HepG2 (cell line): ENCODE results near the gene PRR11.
"Not testable (repeated sequence)": the region's sequence is repeated elsewhere in the genome, so short reads cannot be mapped to it uniquely, and the experiment has no call there.

Experiments
- ELK4 ChIP-seq: sonication (generic); formaldehyde crosslinking; IDR thresholded peaks from 2 replicates; pipeline ENCODE4 v1.9.0; 2021; ENCODE audit warnings: missing genetic modification reagents, borderline replicate concordance
- FIP1L1 ChIP-seq: fragments of 200-400 bp; formaldehyde crosslinking; IDR thresholded peaks from 2 replicates; pipeline ENCODE4 v1.6.1; 2018; ENCODE audit warnings: low read depth, mild to moderate bottlenecking, low read length, moderate library complexity, borderline replicate concordance; ENCODE audit not compliant: insufficient read depth
- HMG20A ChIP-seq: IDR thresholded peaks from 2 replicates; pipeline ENCODE4 v1.6.1; 2016; ENCODE audit warnings: borderline replicate concordance
- POLR2A ChIP-seq, 2 experiments: IDR thresholded peaks; 2 replicates each; pipeline ENCODE4 v1.6.1; 2011; ENCODE audit warnings: low read depth in 2 of 2, low read length in 2 of 2, mild to moderate bottlenecking in 1 of 2, moderate library complexity in 1 of 2; ENCODE audit not compliant: insufficient read depth in 1 of 2
- SIX1 ChIP-seq: sonication (generic); formaldehyde crosslinking; IDR thresholded peaks from 2 replicates; pipeline ENCODE4 v1.4.0; 2020; ENCODE audit warnings: missing genetic modification reagents, borderline replicate concordance
- SMC3 ChIP-seq: IDR thresholded peaks from 2 replicates; pipeline ENCODE4 v1.6.1; 2011; ENCODE audit warnings: low read length, improper control_type of control experiment
- TAF1 ChIP-seq: sonication (generic); formaldehyde crosslinking; IDR thresholded peaks from 2 replicates; pipeline ENCODE4 v1.4.0; 2020; ENCODE audit warnings: missing genetic modification reagents
- ZBTB3 ChIP-seq: sonication (generic); formaldehyde crosslinking; IDR thresholded peaks from 2 replicates; pipeline ENCODE4 v1.4.0; 2020; ENCODE audit warnings: low read depth, mild to moderate bottlenecking, moderate library complexity, missing genetic modification reagents, borderline replicate concordance
- ZNF589 ChIP-seq: sonication (generic); formaldehyde crosslinking; conservative IDR thresholded peaks from 2 replicates; pipeline ENCODE4 v1.8.0; 2022; ENCODE audit warnings: mild to moderate bottlenecking, moderate library complexity, missing genetic modification reagents
- ZNF724P ChIP-seq: sonication (generic); formaldehyde crosslinking; IDR thresholded peaks from 2 replicates; pipeline ENCODE4 v1.8.0; 2022; ENCODE audit warnings: missing genetic modification reagents, borderline replicate concordance
- ZNF850 ChIP-seq: sonication (generic); formaldehyde crosslinking; conservative IDR thresholded peaks from 2 replicates; pipeline ENCODE4 v1.9.0; 2021; ENCODE audit warnings: mild to moderate bottlenecking, missing genetic modification reagents
- TF ChIP-seq, protein P1 (sequence below): sonication (generic); formaldehyde crosslinking; IDR thresholded peaks from 2 replicates; pipeline ENCODE4 v1.5.0; 2020; ENCODE audit warnings: mild to moderate bottlenecking, missing genetic modification reagents, moderate library complexity
- TF ChIP-seq, protein P2 (sequence below): sonication (generic); formaldehyde crosslinking; IDR thresholded peaks from one replicate; pipeline ENCODE4 v1.5.1; 2020; ENCODE audit warnings: mild to moderate bottlenecking, missing genetic modification reagents; ENCODE audit errors: not compliant biosample characterization

GRCh38 chr17:59138339-59138738 is 17.2 kb upstream of the PRR11 start:
- not testable (repeated sequence) for TF ChIP-seq POLR2A (IDR thresholded peaks at IDR 0.05; ENCODE audit: insufficient read depth in 1 of 2, low read depth in 2 of 2, low read length in 2 of 2); ZNF850 (CRISPR knock-in tag); ZBTB3 (CRISPR knock-in tag); HMG20A (CRISPR knock-in tag); SMC3; ZNF589 (CRISPR knock-in tag); ZNF724P (CRISPR knock-in tag); TAF1 (CRISPR knock-in tag); SIX1 (CRISPR knock-in tag); ELK4; FIP1L1
- TF ChIP-seq, protein P1, sequence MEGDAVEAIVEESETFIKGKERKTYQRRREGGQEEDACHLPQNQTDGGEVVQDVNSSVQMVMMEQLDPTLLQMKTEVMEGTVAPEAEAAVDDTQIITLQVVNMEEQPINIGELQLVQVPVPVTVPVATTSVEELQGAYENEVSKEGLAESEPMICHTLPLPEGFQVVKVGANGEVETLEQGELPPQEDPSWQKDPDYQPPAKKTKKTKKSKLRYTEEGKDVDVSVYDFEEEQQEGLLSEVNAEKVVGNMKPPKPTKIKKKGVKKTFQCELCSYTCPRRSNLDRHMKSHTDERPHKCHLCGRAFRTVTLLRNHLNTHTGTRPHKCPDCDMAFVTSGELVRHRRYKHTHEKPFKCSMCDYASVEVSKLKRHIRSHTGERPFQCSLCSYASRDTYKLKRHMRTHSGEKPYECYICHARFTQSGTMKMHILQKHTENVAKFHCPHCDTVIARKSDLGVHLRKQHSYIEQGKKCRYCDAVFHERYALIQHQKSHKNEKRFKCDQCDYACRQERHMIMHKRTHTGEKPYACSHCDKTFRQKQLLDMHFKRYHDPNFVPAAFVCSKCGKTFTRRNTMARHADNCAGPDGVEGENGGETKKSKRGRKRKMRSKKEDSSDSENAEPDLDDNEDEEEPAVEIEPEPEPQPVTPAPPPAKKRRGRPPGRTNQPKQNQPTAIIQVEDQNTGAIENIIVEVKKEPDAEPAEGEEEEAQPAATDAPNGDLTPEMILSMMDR: not testable (repeated sequence)
- TF ChIP-seq, protein P2, sequence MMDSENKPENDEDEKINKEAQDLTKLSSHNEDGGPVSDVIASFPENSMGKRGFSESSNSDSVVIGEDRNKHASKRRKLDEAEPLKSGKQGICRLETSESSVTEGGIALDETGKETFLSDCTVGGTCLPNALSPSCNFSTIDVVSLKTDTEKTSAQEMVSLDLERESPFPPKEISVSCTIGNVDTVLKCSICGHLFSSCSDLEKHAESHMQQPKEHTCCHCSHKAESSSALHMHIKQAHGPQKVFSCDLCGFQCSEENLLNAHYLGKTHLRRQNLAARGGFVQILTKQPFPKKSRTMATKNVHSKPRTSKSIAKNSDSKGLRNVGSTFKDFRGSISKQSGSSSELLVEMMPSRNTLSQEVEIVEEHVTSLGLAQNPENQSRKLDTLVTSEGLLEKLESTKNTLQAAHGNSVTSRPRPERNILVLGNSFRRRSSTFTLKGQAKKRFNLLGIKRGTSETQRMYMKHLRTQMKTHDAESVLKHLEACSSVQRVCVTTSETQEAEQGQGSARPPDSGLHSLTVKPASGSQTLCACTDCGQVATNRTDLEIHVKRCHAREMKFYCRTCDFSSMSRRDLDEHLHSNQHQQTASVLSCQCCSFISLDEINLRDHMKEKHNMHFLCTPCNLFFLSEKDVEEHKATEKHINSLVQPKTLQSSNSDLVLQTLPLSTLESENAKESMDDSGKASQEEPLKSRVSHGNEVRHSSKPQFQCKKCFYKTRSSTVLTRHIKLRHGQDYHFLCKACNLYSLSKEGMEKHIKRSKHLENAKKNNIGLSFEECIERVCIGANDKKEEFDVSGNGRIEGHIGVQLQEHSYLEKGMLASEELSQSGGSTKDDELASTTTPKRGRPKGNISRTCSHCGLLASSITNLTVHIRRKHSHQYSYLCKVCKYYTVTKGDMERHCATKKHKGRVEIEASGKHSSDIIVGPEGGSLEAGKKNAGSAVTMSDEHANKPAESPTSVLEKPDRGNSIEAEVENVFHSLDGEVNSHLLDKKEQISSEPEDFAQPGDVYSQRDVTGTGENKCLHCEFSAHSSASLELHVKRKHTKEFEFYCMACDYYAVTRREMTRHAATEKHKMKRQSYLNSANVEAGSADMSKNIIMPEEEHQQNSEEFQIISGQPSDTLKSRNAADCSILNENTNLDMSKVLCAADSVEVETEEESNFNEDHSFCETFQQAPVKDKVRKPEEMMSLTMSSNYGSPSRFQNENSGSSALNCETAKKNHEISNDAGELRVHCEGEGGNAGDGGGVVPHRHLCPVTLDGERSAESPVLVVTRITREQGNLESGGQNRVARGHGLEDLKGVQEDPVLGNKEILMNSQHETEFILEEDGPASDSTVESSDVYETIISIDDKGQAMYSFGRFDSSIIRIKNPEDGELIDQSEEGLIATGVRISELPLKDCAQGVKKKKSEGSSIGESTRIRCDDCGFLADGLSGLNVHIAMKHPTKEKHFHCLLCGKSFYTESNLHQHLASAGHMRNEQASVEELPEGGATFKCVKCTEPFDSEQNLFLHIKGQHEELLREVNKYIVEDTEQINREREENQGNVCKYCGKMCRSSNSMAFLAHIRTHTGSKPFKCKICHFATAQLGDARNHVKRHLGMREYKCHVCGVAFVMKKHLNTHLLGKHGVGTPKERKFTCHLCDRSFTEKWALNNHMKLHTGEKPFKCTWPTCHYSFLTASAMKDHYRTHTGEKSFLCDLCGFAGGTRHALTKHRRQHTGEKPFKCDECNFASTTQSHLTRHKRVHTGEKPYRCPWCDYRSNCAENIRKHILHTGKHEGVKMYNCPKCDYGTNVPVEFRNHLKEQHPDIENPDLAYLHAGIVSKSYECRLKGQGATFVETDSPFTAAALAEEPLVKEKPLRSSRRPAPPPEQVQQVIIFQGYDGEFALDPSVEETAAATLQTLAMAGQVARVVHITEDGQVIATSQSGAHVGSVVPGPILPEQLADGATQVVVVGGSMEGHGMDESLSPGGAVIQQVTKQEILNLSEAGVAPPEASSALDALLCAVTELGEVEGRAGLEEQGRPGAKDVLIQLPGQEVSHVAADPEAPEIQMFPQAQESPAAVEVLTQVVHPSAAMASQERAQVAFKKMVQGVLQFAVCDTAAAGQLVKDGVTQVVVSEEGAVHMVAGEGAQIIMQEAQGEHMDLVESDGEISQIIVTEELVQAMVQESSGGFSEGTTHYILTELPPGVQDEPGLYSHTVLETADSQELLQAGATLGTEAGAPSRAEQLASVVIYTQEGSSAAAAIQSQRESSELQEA: not testable (repeated sequence)
